ENCODE results near the gene IL7R.
"Not testable (repeated sequence)": the region's sequence is repeated elsewhere in the genome, so short reads cannot be mapped to it uniquely, and the experiment has no call there.

Gene IL7R

DNA sequence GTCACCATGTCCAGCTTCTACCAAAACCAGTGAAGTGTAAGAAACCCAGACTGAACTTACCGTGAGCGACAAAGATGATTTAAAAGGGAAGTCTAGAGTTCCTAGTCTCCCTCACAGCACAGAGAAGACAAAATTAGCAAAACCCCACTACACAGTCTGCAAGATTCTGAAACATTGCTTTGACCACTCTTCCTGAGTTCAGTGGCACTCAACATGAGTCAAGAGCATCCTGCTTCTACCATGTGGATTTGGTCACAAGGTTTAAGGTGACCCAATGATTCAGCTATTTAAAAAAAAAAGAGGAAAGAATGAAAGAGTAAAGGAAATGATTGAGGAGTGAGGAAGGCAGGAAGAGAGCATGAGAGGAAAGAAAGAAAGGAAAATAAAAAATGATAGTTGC is 19.8 kb downstream of the IL7R start:
- DNase-seq (ENCODE audit: low spot score) = no peak

DNA sequence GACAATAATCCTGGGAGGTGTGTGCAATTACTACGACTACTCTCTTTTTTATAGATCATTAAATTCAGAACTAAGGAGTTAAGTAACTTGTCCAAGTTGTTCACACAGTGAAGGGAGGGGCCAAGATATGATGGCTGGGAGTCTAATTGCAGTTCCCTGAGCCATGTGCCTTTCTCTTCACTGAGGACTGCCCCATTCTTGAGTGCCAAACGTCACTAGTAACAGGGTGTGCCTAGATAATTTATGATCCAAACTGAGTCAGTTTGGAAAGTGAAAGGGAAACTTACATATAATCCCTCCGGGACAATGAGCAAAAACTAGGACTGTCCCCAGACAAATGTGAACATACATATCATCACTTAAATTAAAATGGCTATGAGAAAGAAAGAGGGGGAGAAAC is 20.2 kb downstream of the IL7R start:
- DNase-seq (ENCODE audit: low spot score) = no peak

DNA sequence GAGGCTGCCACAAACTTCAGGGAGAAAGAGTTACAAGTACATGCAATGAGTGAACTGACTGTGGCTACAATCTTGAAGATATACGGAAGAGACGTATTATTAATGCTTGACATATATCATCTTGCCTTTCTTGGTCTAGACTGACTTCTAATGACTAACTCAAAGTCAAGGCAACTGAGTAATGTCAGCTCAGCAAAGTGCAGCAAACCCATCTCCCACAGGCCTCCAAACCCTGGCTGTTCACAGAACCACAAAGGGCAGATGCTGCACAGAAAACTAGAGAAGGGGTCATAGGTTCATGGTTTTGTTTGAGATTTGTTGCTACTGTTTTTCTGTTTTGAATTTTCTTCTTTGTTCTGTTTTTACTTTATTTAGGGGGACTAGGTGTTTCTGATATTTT is 21.0 kb downstream of the IL7R start:
- no peak for DNase-seq (ENCODE audit: low spot score)

DNA sequence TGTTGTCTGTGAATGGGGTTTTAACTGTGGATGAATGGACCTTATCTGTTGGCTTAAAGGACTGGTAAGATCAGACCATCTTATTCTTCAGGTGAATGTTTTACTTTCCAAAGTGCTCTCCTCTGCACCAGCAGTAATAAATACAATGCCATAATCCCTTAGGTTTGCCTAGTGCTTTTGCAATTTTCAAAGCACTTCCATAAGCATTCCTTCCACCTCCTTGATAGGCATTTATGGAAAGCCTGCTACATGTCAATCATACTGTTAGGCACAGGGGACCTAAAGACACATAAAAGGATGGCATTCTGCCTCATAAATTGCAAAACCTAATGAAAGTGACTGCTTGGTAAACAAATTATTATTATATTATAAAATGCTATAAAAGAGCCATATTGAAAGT is 21.4 kb downstream of the IL7R start:
- DNase-seq (ENCODE audit: low spot score) = no peak

DNA sequence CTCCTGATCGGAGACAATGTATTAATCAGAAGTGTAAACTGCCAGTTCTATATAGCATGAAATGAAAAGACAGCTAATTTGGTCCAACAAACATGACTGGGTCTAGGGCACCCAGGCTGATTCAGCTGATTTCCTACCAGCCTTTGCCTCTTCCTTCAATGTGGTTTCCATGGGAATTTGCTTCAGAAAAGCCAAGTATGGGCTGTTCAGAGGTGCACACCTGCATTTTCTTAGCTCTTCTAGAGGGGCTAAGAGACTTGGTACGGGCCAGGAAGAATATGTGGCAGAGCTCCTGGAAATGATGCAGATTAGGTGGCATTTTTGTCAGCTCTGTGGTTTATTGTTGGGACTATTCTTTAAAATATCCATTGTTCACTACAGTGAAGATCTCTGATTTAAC is 22.4 kb downstream of the IL7R start:
- DNase-seq (ENCODE audit: low spot score) = no peak

DNA sequence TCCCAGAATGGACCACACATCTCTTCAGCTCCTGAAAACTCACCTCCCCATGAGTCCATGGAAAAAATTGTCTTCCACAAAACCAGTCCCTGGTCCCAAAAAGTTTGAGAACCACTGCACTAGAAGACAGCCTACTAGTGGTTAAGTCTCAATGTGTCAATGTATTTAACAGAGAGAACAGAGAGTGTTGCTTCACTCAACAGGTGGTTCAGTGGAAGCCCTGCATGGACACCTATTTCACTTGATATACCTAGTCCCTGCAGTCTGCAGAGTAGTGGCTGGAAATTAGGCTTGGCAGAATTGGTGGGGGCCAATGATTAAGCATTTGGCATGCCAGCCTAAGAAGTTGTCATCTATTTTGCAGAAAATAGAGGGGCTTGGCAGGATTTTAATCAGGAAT is 23.0 kb downstream of the IL7R start:
- no peak for DNase-seq (ENCODE audit: low spot score)

DNA sequence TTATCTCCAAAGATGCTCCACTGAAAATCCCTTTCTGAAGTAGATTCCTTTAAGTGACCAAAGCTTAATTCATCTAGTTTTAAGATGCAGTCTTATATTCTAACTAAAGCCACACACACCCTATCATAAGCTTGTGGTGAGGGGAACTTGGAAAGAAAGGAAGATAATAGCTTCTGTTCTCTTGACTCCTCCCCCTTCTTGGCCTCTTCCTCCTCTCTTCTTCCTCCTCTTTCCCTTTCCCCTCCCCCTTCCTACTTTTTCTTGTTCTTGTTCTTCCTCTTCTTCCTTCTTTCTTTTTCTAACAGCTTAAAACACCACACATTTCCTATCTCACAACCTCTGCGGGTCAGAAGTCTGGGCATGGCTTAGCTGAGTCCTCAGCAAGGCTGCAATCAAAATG is 23.5 kb downstream of the IL7R start:
- no peak for DNase-seq (ENCODE audit: low spot score)

DNA sequence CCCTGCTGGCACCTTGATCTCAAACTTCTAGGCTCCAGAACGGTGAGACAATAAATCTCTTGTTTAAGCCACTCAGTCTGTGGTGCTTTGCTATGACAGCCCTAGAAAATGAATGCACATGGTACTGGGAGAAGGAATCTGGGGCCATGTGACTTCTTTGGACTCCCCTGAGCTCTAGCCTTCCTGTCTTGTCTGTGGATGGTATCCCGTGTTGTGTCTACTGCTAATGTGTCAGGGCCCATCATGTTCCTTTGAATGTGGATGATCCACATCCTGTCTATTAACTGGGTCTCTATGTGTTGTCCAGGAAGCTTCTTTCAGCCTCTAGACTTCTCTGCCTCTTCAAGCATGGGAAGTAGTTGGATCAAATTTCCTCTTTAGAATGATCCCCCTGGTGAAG is 25.1 kb downstream of the IL7R start:
- DNase-seq (ENCODE audit: low spot score) = no peak

DNA sequence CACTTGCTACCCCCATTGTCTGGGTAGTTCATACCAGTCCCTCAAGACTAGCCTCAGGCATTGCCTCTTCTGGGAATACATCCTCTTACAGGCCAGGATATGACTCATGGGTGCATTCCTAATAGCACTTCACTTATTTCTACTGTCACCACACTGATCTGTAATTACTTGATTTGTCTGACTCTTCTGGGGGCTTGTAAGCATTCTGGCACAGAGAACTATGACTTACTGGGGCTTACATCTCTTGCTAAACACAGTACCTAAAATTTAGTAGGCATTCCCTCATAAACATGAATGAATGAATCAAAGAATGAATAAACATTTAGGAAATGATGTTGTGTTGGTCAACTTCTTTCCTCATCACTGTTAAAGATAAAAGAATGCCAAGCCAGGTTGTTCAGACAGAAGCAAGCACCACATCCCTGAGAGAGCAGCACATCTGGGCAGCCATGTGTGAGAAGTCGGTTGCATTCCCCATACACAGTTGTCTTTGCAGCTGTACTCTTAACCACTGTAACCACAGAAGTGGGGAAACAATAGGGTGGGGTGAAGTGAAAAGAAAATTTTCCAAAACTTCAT is 27.6 kb downstream of the IL7R start:
- no peak for DNase-seq (ENCODE audit: low spot score)

DNA sequence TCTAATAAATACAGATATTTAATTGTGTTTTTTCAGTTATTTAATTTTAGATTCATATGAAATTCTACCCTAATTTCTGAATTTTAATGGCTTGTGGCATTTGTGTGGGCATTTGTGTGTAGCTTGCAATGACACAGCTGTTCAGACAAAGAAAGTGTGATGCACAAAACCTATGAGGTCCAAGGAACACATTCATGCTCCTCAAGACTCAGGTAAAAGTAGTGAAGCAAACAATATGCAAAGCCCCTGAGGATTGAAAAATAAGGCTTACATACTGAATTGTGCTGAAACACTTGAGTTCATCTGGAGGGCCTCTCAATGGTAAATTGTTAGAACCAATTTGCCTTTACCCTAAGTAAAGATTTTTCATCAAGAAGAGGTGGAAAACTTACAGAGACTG is 28.1 kb downstream of the IL7R start:
- DNase-seq (ENCODE audit: low spot score) = no peak

DNA sequence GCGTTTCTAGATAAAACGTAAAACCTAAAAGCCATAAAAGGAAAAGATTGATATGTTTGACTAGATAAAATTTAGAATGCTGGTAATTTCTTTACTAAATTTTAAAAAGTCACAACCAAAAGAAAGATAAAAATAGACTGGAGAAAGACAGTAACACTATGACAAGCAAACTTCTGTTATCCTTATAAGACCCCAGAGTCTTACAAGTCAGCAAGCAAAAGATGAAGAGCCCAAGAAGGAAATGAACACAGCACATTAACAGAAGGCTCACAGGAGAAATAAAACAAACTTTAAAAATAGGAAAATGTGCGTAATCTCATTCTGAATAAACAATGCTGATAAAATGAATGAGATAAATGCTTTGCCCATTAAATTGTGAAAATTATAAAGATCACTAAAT is 29.7 kb downstream of the IL7R start:
- DNase-seq (ENCODE audit: low spot score) = no peak

DNA sequence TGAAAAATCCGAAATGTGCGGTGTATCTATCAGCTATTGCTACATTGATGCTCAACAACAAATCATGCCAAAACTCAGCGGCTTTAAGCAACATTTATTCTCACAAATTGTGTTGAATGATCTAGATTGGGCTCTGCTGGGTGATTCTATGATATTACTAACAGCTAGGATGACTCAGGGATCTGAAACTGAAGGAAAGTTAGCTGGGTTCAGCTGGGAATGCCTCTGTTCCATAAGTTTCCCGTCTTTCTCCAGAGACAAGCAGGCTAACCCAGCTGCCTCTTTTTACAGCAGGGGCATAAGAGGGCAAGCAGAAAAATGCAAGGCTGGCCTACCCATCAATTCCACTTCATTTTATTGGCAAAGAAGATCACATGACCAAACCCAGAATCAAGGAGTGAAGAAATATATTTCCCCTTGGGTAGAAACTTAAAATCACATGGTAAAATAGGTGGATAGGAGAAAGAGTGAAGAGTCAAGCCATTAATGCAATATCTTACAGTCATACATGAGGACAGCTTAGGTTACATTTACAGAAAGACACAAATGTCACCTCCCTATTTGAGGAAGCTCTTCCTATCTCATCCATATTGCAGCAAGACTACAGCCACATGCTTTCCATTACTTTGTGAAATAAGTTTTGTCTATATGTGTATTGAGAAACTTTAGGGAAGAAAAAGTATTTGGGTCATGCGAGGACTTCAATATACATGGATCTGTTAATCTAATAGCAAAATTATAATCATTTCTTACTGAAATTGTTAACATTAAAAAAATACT is 30.8 kb downstream of the IL7R start:
- DNase-seq (ENCODE audit: low spot score) = no peak

DNA sequence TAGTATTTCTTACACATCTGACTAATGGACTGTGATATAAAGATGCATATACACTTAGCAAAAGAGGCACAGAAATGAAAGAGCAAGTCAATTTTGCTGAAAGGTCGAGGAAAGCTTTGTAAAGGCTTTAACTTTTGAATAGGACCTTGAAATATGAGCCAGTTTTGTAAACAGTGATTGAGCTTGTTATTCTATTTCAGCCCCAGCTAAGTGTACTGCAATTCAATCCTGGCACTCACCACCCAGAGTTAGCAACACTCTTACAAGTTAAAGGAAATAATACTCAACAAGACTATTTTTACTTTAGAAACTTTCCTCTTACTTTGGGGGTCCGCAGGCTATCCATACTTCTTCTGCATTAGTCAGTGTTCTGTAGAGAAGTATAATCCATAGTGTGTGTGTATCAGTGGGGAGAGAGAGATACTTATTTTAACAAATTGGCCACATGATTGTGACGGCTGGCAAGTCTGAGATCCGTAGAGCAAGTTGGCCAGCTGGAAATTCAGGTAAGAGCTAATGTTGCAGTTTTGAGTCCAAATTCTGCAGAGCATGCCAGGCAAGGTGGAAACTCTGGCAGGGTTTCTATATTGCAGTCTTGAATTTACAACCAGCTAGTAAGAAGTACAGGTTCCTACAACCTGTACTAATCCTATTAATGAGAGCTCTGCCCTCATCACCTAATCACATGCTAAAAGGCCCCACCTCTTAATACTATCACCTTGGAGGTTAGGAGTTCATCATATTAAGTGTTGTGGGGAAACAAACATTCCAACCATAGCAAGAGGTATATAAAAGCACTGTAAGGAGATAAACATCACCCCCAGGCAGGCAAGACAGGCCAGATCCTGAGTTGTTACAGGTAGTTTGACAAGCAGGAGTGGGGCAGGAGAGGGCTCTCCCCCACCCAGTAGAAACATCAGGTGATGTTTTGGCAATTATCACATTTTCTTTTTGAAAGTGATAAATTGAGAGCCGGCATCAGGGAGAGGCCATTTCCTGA is 33.6 kb downstream of the IL7R start:
- no peak for DNase-seq (ENCODE audit: low spot score)

DNA sequence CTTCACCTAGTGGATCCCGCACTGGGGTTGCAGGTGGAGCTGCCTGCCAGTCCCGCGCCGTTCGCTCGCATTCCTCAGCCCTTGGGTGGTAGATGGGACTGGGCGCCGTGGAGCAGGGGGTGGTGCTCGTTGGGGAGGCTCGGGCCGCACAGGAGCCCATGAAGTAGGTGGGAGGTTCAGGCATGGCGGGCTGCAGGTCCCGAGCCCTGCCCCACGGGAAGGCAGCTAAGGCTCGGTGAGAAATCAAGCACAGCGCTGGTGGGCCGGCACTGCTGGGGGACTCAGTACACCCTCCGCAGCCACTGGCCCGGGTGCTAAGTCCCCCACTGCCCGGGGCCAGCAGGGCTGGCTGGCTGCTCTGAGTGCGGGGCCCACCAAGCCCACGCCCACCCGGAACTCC is 36.1 kb downstream of the IL7R start:
- not testable (repeated sequence) for DNase-seq (ENCODE audit: low spot score)

DNA sequence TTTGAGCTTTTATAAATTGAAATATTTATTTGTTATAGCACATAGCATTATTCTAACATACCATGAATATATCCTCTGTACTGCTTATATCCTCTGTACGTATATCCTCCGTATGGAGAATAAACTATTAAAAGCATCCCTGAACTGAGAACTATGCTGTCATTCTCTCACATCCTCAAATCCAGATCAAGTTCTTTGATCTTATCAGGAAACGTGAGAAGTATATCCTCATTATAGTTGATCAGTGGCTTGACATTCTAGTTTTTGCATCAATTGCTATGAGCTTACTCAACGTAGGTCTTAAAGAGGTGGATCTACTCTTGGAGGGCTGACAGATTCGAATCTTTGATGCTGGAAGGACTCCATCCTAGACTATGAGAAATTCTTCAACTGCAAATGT is 37.4 kb downstream of the IL7R start:
- DNase-seq (ENCODE audit: low spot score) = no peak

DNA sequence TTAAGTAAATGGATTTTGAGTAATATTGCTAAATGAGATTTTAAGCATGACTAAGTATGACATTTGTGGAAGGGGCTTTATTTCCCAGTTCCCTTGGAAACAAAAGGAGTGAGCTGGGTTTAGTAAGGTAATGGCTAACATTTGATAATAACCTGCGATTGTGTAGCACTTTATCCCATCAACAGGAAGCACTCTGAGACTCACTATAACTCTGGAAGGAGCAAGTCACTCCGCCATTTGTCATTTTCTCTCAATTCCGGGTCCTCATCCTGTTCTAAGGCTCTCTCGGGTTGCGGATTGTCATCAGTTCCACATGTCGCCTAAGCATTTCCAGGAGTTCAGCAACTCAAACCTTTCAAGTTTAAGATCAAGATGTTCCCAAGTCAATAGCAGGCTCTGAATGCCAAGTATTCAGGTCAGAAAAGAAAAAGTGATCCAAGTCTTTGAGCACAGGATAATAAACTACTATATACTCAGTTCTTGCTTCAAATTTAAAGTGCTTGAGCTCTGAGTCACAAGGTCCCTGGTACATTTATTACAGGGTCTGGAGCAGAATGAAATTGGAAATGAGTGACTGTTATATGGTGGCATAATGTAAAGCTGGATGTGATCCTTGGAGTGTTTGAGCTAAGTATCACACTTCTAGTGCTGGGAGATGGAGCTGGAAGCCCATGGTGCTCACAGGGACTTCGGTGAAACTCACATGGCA is 42.4 kb downstream of the IL7R start:
- DNase-seq (ENCODE audit: low spot score) = no peak

DNA sequence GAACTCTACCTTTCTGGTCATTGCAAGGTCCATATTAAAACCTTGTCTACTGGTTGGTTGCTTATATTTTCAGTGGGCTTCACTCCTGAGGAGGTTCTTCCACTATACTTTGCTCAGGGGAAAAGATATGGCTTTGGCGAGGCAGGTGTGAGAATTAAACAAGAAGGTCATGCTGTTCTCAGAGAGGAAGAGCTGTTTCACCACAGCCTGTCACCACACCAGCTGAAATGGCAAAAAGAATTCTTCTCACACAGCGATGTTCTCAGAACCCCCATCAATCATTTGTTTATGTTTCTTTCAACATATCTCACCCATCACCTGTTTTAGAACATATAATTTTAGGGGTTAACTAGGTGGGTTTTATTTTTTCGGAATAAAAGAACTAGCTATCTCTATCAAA is 43.1 kb downstream of the IL7R start:
- DNase-seq (ENCODE audit: low spot score) = no peak

DNA sequence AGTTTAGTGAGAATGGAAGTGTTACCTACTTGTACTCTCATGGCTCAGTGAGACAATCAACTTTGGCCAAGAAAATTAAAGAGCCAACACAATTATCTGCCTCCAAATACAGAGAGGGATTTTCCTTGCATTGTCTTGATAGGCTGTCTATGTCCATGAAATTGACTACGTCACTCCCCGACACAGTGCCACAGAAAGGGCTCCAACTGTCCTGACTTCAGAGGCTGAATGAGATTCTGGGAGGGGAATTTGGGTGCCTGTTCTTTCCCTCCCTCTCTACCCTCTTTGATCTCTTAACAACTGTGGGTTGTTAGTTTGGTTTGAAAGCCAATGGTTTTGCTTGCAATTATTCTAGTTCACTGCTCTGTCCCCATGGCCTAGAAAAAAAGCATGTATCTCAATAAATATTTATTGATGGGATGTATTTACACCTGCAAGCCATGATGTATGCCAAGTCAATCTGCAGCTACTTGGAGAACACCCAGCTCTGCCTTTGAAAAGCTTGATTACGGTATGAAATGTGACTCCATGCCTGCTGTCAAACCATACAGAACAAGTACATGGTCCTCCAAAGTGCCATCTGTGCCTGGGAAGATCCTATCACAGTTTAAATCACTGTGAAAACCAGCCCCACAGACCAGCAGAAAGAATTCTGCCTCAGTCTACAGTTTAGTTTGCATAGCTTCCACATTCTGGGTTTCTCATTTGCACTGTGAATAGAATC is 44.4 kb downstream of the IL7R start:
- no peak for DNase-seq (ENCODE audit: low spot score)

DNA sequence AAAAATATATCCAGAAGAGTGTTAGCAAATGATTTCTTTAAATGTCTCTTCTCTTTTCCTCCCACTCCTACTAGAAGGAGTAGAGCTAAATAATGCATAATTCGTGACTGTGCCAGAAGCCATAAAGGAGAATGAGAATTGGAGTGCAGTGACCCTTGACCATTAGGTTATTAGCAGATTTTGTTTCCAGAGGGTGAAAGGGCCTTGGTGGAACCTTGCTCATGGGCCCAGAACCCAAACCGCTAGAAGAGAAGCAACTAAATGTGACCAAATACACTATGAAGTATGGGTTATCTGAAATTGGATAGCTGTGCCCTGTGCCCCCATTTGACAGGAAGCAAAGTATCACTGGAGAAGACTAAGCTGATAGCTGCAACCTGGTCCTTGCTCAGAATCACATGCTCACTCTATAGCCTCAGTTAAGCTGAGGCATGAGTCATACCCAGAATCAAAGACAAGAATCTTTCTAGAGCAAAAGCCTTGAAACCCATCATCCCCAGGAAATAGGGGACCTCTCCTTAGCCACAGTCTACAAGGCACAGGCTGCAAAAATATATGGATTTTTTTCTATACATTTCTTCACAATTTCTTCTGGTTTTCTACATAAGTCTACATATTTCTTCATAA is 45.5 kb downstream of the IL7R start:
- peak; percentile 50 for DNase-seq (ENCODE audit: low spot score)

DNA sequence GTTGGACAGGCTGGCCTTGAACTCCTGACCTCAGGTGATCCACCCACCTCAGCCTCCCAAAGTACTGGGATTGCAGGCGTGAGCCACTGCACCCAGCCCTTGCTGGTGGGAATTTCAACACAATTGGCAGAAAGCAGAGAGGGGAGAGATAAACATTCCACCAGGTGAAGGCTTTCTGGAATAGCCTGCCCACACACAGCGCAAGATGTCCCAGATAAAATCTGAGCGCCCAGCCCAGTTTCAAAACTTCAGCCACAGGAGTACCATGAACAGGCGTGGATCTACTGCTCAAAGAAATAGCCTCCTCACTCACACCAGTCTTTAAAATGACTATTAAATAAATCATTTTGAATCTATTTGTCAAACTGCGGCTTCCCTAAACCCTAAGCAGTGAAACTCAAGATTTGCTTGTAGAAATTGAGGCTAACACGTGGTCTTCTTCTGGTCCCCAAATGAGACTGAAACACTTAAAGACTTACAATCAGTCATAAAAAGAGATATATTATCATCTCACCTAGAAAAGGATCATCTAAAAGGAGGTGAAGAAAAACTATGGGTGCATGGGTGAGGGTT is 47.0 kb downstream of the IL7R start:
- DNase-seq (ENCODE audit: low spot score) = no peak
